GM12875 (cell line): ENCODE measurements around the gene HDAC4.

Experiments used
- H3K4me3 ChIP-seq: one replicate; pipeline ENCODE4 v1.5.1; 2011; ENCODE audit warnings: low read depth, low read length, control low read depth
- TF ChIP-seq, protein P1 (sequence below): IDR thresholded peaks from 2 replicates; pipeline ENCODE4 v1.5.1; 2011; ENCODE audit warnings: low read depth, mild to moderate bottlenecking, control low read depth, inconsistent platforms, low read length, moderate library complexity, borderline replicate concordance; ENCODE audit not compliant: insufficient read depth

Gene HDAC4

DNA sequence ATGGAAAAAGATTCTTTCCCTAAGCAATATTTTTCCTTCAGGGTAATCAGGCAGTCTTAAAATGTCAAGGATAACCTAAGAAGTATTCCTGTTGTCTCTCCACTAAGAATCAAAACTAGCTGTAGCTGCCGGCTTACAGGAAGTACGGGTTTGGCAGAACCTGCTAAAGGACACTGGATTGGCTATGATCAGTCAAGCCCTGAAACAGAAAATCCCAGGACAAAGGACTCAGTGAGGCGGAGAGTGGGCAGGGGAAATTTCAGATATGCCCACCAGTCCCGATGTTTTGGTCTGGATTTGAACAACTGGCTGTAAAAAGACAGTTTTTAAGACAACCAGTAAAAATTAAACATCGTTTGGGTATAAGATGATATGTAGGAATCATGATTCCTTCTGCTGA is 155.7 kb downstream of the HDAC4 start:
- H3K4me3 ChIP-seq, result no peak overlapping the region

DNA sequence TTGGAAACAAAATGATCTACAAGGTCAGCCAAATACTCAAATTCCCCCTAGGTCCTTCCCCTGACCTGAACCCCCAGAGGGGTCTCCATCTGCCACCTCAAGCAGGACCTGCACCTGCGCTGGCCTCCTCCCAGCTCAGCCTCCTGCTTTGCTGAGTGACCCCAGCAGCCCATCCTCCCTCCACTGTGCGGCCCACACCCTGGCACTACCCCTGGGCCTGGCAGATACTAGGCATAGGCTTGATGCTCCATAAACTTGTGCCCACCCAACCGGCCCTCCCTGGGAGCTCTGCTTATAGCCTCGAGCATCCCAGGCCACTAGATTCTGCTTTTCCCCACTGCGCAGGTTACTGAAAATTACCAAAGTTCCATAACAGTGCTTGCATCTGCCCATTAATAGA is 156.2 kb downstream of the HDAC4 start:
- TF ChIP-seq, protein P1, sequence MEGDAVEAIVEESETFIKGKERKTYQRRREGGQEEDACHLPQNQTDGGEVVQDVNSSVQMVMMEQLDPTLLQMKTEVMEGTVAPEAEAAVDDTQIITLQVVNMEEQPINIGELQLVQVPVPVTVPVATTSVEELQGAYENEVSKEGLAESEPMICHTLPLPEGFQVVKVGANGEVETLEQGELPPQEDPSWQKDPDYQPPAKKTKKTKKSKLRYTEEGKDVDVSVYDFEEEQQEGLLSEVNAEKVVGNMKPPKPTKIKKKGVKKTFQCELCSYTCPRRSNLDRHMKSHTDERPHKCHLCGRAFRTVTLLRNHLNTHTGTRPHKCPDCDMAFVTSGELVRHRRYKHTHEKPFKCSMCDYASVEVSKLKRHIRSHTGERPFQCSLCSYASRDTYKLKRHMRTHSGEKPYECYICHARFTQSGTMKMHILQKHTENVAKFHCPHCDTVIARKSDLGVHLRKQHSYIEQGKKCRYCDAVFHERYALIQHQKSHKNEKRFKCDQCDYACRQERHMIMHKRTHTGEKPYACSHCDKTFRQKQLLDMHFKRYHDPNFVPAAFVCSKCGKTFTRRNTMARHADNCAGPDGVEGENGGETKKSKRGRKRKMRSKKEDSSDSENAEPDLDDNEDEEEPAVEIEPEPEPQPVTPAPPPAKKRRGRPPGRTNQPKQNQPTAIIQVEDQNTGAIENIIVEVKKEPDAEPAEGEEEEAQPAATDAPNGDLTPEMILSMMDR, result no peak
- no peak overlapping the region for H3K4me3 ChIP-seq

More for the DNA sequence above, 155.7 kb downstream of the HDAC4 start:
- TF ChIP-seq, protein P1, result no peak

DNA sequence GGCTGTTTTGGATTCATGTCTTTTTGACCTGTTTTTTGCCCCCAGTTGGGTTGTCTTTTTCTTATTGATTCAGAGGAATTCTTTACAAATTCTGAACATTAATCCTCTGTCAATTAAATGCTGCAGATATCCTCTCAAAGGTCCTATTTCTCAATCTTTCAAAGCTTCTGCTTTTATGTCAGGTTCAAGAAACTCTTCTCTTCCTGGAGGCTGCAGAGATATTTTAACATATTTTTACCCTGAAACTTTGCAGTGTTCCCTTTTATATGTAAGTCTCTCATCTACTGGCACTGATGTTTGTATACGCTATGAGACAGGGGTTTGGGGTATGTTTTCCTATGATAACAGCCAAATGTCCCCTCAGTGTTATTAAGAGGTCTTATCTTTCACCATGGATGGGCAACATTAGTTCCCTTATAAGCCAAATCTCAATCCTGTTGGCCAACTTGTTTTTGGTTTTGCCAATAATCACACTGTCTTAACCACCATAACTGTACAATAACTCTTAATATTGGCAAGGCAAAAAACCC is 159.3 kb downstream of the HDAC4 start:
- TF ChIP-seq, protein P1, result no peak
- no peak overlapping the region for H3K4me3 ChIP-seq

DNA sequence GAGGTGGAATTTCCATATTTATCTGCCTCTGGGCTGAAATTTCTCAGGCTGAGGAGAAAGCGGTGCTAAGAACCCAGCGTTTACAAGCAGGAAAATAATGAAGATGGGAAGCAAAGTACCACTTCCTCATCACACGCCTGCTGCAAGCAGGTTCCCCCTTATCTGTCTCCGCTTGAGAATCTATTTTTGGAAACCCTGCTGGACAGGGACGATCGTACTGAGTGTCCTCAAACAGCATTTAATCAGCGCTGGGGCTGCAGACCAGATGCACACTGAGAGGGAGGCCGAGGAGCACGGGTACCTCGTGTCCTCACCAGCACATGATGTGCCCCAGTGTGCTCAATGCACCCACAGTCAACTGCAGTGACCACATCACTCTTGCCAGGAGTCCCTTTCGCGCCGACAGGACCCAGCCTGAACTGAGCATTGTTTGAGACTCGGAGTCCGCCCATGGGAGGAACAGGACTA is 160.4 kb downstream of the HDAC4 start:
- H3K4me3 ChIP-seq, result no peak overlapping the region
- TF ChIP-seq, protein P1, result no peak

DNA sequence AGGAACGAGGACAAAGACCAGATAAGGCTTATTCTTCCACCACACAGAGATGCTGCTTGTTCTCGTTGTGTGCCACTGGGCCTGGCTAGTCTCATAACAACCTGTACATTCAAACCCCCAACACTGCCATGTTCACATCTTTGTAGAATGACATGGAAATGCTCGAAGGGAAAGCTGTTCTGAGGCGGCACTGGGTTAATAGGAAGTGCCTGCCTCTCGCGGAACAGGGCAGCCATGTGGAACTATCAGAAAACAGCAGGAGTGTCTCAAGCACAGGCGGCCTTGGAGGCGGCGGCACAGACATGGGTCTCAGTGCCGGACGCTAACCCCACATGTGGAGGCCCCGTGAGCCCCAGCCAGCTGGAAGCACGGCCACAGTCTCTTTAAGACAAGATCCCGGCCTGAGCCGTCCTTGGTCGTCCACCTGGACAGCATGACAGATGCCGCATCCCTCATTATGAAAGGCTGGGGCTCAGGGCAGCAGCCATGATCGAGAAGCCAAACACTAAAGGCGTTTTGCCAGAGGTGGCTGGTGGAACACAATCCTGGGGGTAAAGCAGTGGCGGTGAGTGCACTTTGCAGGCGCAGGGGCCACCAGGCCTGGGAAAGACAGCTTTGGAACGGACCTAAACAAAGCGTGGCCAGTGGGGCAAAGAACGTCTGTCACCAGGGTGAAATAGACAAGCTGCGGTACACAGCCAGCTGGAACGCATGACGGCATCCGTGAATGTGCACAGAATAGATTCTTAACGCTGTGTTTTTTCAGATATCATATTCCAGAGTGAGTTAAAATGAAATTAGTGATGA is 161.0 kb downstream of the HDAC4 start:
- H3K4me3 ChIP-seq, result no peak overlapping the region
- TF ChIP-seq, protein P1, result no peak

DNA sequence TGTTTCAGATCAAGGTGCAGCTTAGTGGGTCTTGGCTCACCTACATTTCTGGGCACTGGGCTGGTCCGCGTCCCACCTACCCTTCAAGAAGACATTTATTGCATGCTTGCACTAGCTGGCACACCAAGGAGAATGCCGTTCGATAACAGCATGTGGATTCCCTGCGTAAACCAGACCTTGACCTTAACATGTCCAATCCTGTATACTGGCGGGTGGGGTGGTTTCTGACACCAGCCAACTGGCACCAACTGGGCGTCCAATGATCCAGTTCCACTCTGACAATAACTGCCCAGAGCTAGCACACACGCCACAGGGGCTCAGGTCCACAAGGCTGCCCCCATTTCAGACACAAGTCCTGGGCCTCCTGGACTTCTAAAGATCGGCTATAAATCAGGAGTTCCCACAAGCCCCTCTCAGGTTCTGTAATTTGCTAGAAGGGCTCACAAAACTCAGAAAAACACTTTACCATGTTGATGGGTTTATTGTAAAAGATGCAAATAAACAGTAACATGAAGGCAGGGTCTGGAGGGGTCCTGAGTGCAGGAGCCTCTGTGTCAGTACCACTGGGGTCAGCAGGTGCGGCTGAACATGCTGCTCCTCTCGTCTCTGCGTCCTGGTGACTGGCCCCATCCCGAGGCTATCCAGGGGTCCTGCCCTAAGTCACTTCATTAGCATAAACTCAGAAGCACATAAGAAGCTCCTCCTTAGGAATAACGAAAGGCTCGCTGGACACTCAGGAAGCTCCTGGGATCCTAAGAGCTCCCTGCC is 161.8 kb downstream of the HDAC4 start:
- H3K4me3 ChIP-seq, result no peak overlapping the region
- TF ChIP-seq, protein P1, result no peak
